ENCODE results near the gene RANBP17. TPM values are rescaled to one million over a fixed set of nuclear protein-coding genes. Genes with fewer than 3 reads are reported as not detected.

The RANBP17 gene
- total RNA-seq, 2 donors from 2014 or later = 26.6 to 28.0 TPM

GRCh38 chr5:171162165-171162564, 300.3 kb downstream of the RANBP17 start:
- WGBS, 2 experiments (ENCODE audit: insufficient coverage in 1 of 2, insufficient read length in 1 of 2) = 91% methylated on average over 1 of the region's 1 CpG; no CpG with 5 or more reads in 1 of the 2 experiments
- no peak overlapping the region for H3K27ac Mint-ChIP-seq
- Histone ChIP-seq H3K9ac (ENCODE audit: extremely low read depth, low read length, poor library complexity, severe bottlenecking) (no peak overlapping the region), H3K4me3 (ENCODE audit: low read length) (no peak overlapping the region), H3K36me3 (ENCODE audit: control insufficient read depth, insufficient read depth, low read length) (no peaks in the 10 kb centered on the region), H3K4me1 (ENCODE audit: control insufficient read depth, insufficient read depth, low read length) (peaks cover 4% of the 10 kb centered on the region), H3K27ac (ENCODE audit: low read depth, low read length) (no peak overlapping the region), H3K27me3 (ENCODE audit: control insufficient read depth, insufficient read depth, low read length, poor library complexity, severe bottlenecking) (no peaks in the 10 kb centered on the region), H3K9me3 (ENCODE audit: control insufficient read depth, low read length) (no peaks in the 10 kb centered on the region)
- peaks cover 17% of the 10 kb centered on the region for H3K4me1 Mint-ChIP-seq
- TF ChIP-seq, protein P1, sequence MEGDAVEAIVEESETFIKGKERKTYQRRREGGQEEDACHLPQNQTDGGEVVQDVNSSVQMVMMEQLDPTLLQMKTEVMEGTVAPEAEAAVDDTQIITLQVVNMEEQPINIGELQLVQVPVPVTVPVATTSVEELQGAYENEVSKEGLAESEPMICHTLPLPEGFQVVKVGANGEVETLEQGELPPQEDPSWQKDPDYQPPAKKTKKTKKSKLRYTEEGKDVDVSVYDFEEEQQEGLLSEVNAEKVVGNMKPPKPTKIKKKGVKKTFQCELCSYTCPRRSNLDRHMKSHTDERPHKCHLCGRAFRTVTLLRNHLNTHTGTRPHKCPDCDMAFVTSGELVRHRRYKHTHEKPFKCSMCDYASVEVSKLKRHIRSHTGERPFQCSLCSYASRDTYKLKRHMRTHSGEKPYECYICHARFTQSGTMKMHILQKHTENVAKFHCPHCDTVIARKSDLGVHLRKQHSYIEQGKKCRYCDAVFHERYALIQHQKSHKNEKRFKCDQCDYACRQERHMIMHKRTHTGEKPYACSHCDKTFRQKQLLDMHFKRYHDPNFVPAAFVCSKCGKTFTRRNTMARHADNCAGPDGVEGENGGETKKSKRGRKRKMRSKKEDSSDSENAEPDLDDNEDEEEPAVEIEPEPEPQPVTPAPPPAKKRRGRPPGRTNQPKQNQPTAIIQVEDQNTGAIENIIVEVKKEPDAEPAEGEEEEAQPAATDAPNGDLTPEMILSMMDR (conservative IDR thresholded peaks at IDR 0.05) = no peak
- no peaks in the 10 kb centered on the region for H3K9me3 Mint-ChIP-seq
- peak; percentile 44 for DNase-seq
- H3K27me3 Mint-ChIP-seq (ENCODE audit: insufficient read depth) = no peaks in the 10 kb centered on the region
- no peak overlapping the region for H3K4me3 Mint-ChIP-seq
- no peaks in the 10 kb centered on the region for H3K36me3 Mint-ChIP-seq (ENCODE audit: low read depth)

GRCh38 chr5:171162596-171162995, 300.8 kb downstream of the RANBP17 start:
- DNase-seq = peak; percentile 82
- 83% methylated on average over 1 of the region's 1 CpG; no CpG with 5 or more reads in 1 of the 2 experiments for WGBS, 2 experiments (ENCODE audit: insufficient coverage in 1 of 2, insufficient read length in 1 of 2)

GRCh38 chr5:171166766-171167165, 304.9 kb downstream of the RANBP17 start:
- peaks cover 3% of the 10 kb centered on the region for H3K27me3 Mint-ChIP-seq (ENCODE audit: insufficient read depth)
- no peak for DNase-seq
- Histone ChIP-seq H3K36me3 (ENCODE audit: control insufficient read depth, insufficient read depth, low read length) (no peaks in the 10 kb centered on the region), H3K4me1 (ENCODE audit: control insufficient read depth, insufficient read depth, low read length) (peaks cover 9% of the 10 kb centered on the region), H3K9me3 (ENCODE audit: control insufficient read depth, low read length) (no peaks in the 10 kb centered on the region), H3K4me3 (ENCODE audit: low read length) (no peak overlapping the region), H3K9ac (ENCODE audit: extremely low read depth, low read length, poor library complexity, severe bottlenecking) (no peak overlapping the region), H3K27me3 (ENCODE audit: control insufficient read depth, insufficient read depth, low read length, poor library complexity, severe bottlenecking) (no peaks in the 10 kb centered on the region), H3K27ac (ENCODE audit: low read depth, low read length) (no peak overlapping the region)
- TF ChIP-seq, protein P1 (conservative IDR thresholded peaks at IDR 0.05) = no peak
- no peaks in the 10 kb centered on the region for H3K36me3 Mint-ChIP-seq (ENCODE audit: low read depth)
- no peak overlapping the region for H3K27ac Mint-ChIP-seq
- H3K4me3 Mint-ChIP-seq = no peak overlapping the region
- H3K4me1 Mint-ChIP-seq = peaks cover 30% of the 10 kb centered on the region
- H3K9me3 Mint-ChIP-seq = no peaks in the 10 kb centered on the region

More at GRCh38 chr5:171162596-171162995, 300.8 kb downstream of the RANBP17 start:
- H3K4me3 Mint-ChIP-seq = no peak overlapping the region
- Histone ChIP-seq H3K4me3 (ENCODE audit: low read length) (no peak overlapping the region), H3K9me3 (ENCODE audit: control insufficient read depth, low read length) (no peaks in the 10 kb centered on the region), H3K27me3 (ENCODE audit: control insufficient read depth, insufficient read depth, low read length, poor library complexity, severe bottlenecking) (no peaks in the 10 kb centered on the region), H3K4me1 (ENCODE audit: control insufficient read depth, insufficient read depth, low read length) (peaks cover 4% of the 10 kb centered on the region), H3K9ac (ENCODE audit: extremely low read depth, low read length, poor library complexity, severe bottlenecking) (no peak overlapping the region), H3K36me3 (ENCODE audit: control insufficient read depth, insufficient read depth, low read length) (no peaks in the 10 kb centered on the region), H3K27ac (ENCODE audit: low read depth, low read length) (no peak overlapping the region)
- no peaks in the 10 kb centered on the region for H3K9me3 Mint-ChIP-seq
- H3K36me3 Mint-ChIP-seq (ENCODE audit: low read depth) = no peaks in the 10 kb centered on the region
- H3K27ac Mint-ChIP-seq = no peak overlapping the region
- TF ChIP-seq, protein P1 (conservative IDR thresholded peaks at IDR 0.05) = peak; percentile 77
- H3K4me1 Mint-ChIP-seq = peaks cover 19% of the 10 kb centered on the region
- no peaks in the 10 kb centered on the region for H3K27me3 Mint-ChIP-seq (ENCODE audit: insufficient read depth)
